HG02610 (cell line): Measurements from ENCODE around the gene PDE8B.

Experiments
- ATAC-seq: cut with Tn5 transposase; IDR thresholded peaks from one replicate; pipeline ENCODE4 v1.9.1; 2021; ENCODE audit warnings: mild to moderate bottlenecking, moderate library complexity; ENCODE audit not compliant: unreplicated experiment

PDE8B gene

GRCh38 chr5:77281969-77282336 lies 71.5 kb downstream of the PDE8B start:
- ATAC-seq: no peak

GRCh38 chr5:77282337-77283027 lies 72.0 kb downstream of the PDE8B start:
- ATAC-seq: no peak

GRCh38 chr5:77285251-77285841 lies 74.9 kb downstream of the PDE8B start:
- no peak for ATAC-seq

GRCh38 chr5:77292026-77292757 lies 81.7 kb downstream of the PDE8B start:
- ATAC-seq: no peak

GRCh38 chr5:77294185-77294584 lies 83.7 kb downstream of the PDE8B start:
- ATAC-seq: no peak

- no peak for ATAC-seq
Measured at GRCh38 chr5:77295863-77296378, 85.4 kb downstream of the PDE8B start.

GRCh38 chr5:77298146-77298545 lies 87.7 kb downstream of the PDE8B start:
- ATAC-seq: no peak

- ATAC-seq: no peak
Measured at GRCh38 chr5:77300451-77300850, 90.0 kb downstream of the PDE8B start.

- no peak for ATAC-seq
Measured at GRCh38 chr5:77301447-77301883, 91.0 kb downstream of the PDE8B start.

GRCh38 chr5:77302247-77302646 lies 91.8 kb downstream of the PDE8B start:
- ATAC-seq: no peak

- no peak for ATAC-seq
Measured at GRCh38 chr5:77302653-77303052, 92.2 kb downstream of the PDE8B start.

GRCh38 chr5:77304388-77304787 lies 93.9 kb downstream of the PDE8B start:
- no peak for ATAC-seq

GRCh38 chr5:77305222-77305846 lies 94.9 kb downstream of the PDE8B start:
- ATAC-seq: no peak

- ATAC-seq: no peak
Measured at GRCh38 chr5:77305956-77306355, 95.5 kb downstream of the PDE8B start.

- no peak for ATAC-seq
Measured at GRCh38 chr5:77306531-77306930, 96.1 kb downstream of the PDE8B start.

GRCh38 chr5:77308154-77308960 lies 97.9 kb downstream of the PDE8B start:
- ATAC-seq: no peak

GRCh38 chr5:77309140-77309539 lies 98.7 kb downstream of the PDE8B start:
- no peak for ATAC-seq

GRCh38 chr5:77310494-77311213 lies 100.2 kb downstream of the PDE8B start:
- ATAC-seq: no peak

GRCh38 chr5:77311214-77311571 lies 100.7 kb downstream of the PDE8B start:
- no peak for ATAC-seq

GRCh38 chr5:77312413-77312812 lies 101.9 kb downstream of the PDE8B start:
- no peak for ATAC-seq
